Measurements from ENCODE around the gene ACMSD.

- TF ChIP-seq SMC3 (IDR thresholded peaks at IDR 0.05; ENCODE audit: low read depth, low read length) = no peak
- no peak for TF ChIP-seq CTCF (conservative IDR thresholded peaks at IDR 0.05; ENCODE audit: low read depth, low read length)
- TF ChIP-seq POLR2A (IDR thresholded peaks at IDR 0.05; ENCODE audit: low read depth, low read length) = no peak
- no peak for TF ChIP-seq MAZ (IDR thresholded peaks at IDR 0.05; ENCODE audit: borderline replicate concordance, low read depth, low read length)
- TF ChIP-seq USF2 (IDR thresholded peaks at IDR 0.05; ENCODE audit: low read depth, low read length) = no peak
- no peak for TF ChIP-seq RAD21 (IDR thresholded peaks at IDR 0.05; ENCODE audit: low read length)
- TF ChIP-seq RFX5 (IDR thresholded peaks at IDR 0.05; ENCODE audit: low read depth, low read length) = no peak
- TF ChIP-seq BHLHE40 (IDR thresholded peaks at IDR 0.05; ENCODE audit: low read depth, low read length) = no peak
- TF ChIP-seq CHD1 (IDR thresholded peaks at IDR 0.05; ENCODE audit: low read depth, low read length) = no peak
- no peak for TF ChIP-seq MXI1 (IDR thresholded peaks at IDR 0.05; ENCODE audit: borderline replicate concordance, low read depth, low read length)
- no peak for TF ChIP-seq CEBPB (IDR thresholded peaks at IDR 0.05; ENCODE audit: low read depth, low read length)
Observed at GRCh38 chr2:134912361-134912760, 73.9 kb downstream of the ACMSD start.
